Measurements from ENCODE around the gene TIE1. TPM values are rescaled to one million over a fixed set of nuclear protein-coding genes. Genes with fewer than 3 reads are reported as not detected.

Gene TIE1
- total and polyA plus RNA-seq, 2 of the 13 experiments (the other 11 are each of a cell fraction or from before 2014, with no cell fraction given), result 0.58 to 0.84 TPM

GRCh38 chr1:43280692-43281091 lies 20.1 kb upstream of the TIE1 start (continued):
- no peak for TF ChIP-seq RERE (CRISPR knock-in tag; IDR thresholded peaks at IDR 0.05; ENCODE audit: low read depth)
- no peak for TF ChIP-seq ZNF275 (CRISPR knock-in tag; IDR thresholded peaks at IDR 0.05; ENCODE audit: borderline replicate concordance)
- TF ChIP-seq MXI1 (IDR thresholded peaks at IDR 0.05; ENCODE audit: borderline replicate concordance, low read depth, low read length), result no peak
- TF ChIP-seq IRF1 (CRISPR knock-in tag; IDR thresholded peaks at IDR 0.05; ENCODE audit: low read depth), result no peak
- no peak for TF ChIP-seq ZNF670 (CRISPR knock-in tag; IDR thresholded peaks at IDR 0.05; ENCODE audit: borderline replicate concordance)
- no peak for TF ChIP-seq AGO1 (IDR thresholded peaks at IDR 0.05; ENCODE audit: low read depth, low read length, poor library complexity, severe bottlenecking)

Measured in HepG2 (cell line).